GM23338 (cell line): ENCODE measurements around the gene FCHSD2. TPM values are rescaled to one million over a fixed set of nuclear protein-coding genes. Genes with fewer than 3 reads are reported as not detected.

Source experiments
- ATAC-seq: fragments of 200-7000 bp; cut with Tn5 transposase; 3 replicates; pipeline ENCODE4 v1.9.1; 2020
- DNase-seq: peaks from one replicate; pipeline ENCODE4 v3.0.0-alpha.2; 2015; ENCODE audit warnings: low spot score
- H2AFZ ChIP-seq: fragments of 200-600 bp; sonication (generic); 2 replicates; pipeline ENCODE4 v1.8.0; 2016; ENCODE audit warnings: antibody characterized with exemption, mild to moderate bottlenecking, moderate library complexity
- H3F3A ChIP-seq: fragments of 200-600 bp; sonication (generic); replicated peaks from 2 replicates; pipeline ENCODE4 v1.8.0; 2017; ENCODE audit warnings: antibody characterized with exemption, mixed run types, low read depth
- H3K27ac ChIP-seq: fragments of 200-600 bp; sonication (generic); 2 replicates; pipeline ENCODE4 v1.6.1; 2016; ENCODE audit warnings: low read depth
- H3K27me3 ChIP-seq: fragments of 200-600 bp; sonication (generic); 2 replicates; pipeline ENCODE4 v1.8.0; 2016; ENCODE audit warnings: mild to moderate bottlenecking, mixed run types, moderate library complexity; ENCODE audit not compliant: insufficient read depth
- H3K36me3 ChIP-seq: fragments of 200-600 bp; sonication (generic); 2 replicates; pipeline ENCODE4 v1.8.0; 2016; ENCODE audit warnings: mild to moderate bottlenecking; ENCODE audit not compliant: insufficient read depth
- H3K4me1 ChIP-seq: fragments of 200-600 bp; sonication (generic); 2 replicates; pipeline ENCODE4 v1.8.0; 2016; ENCODE audit warnings: mild to moderate bottlenecking, moderate library complexity; ENCODE audit not compliant: insufficient read depth
- H3K4me2 ChIP-seq: fragments of 200-600 bp; sonication (generic); 2 replicates; pipeline ENCODE4 v1.7.1; 2017; ENCODE audit warnings: mixed run types
- H3K4me3 ChIP-seq: fragments of 200-600 bp; sonication (generic); 2 replicates; pipeline ENCODE4 v1.6.1; 2016; ENCODE audit warnings: mixed run types
- H3K79me2 ChIP-seq: fragments of 200-600 bp; sonication (generic); replicated peaks from 2 replicates; pipeline ENCODE4 v1.8.0; 2017; ENCODE audit warnings: mild to moderate bottlenecking; ENCODE audit not compliant: insufficient read depth
- H3K9me2 ChIP-seq: fragments of 200-600 bp; sonication (generic); 2 replicates; pipeline ENCODE4 v1.8.0; 2017; ENCODE audit not compliant: insufficient read depth
- H4K20me1 ChIP-seq: fragments of 200-600 bp; sonication (generic); replicated peaks from 2 replicates; pipeline ENCODE4 v1.8.0; 2017; ENCODE audit warnings: mild to moderate bottlenecking; ENCODE audit not compliant: insufficient read depth
- H3K27ac Mint-ChIP-seq: 2 replicates; pipeline ENCODE4 v1.8.0; 2020; ENCODE audit warnings: inconsistent platforms, mild to moderate bottlenecking, moderate library complexity, mixed read lengths
- H3K27me3 Mint-ChIP-seq: 3 replicates; pipeline ENCODE4 v1.8.0; 2022; ENCODE audit warnings: low read depth, mild to moderate bottlenecking, moderate library complexity, mixed read lengths, inconsistent platforms; ENCODE audit not compliant: insufficient read depth, poor library complexity
- H3K36me3 Mint-ChIP-seq: 3 replicates; pipeline ENCODE4 v1.8.0; 2021; ENCODE audit warnings: low read depth, mild to moderate bottlenecking, inconsistent platforms, moderate library complexity, mixed read lengths
- H3K4me1 Mint-ChIP-seq: 3 replicates; pipeline ENCODE4 v1.8.0; 2020; ENCODE audit warnings: mild to moderate bottlenecking, inconsistent platforms, mixed read lengths
- H3K4me3 Mint-ChIP-seq: 3 replicates; pipeline ENCODE4 v1.8.0; 2021; ENCODE audit warnings: moderate library complexity, mild to moderate bottlenecking, inconsistent platforms, mixed read lengths
- H3K9me3 Mint-ChIP-seq: 3 replicates; pipeline ENCODE4 v1.8.0; 2020; ENCODE audit warnings: moderate library complexity, mild to moderate bottlenecking, inconsistent platforms, mixed read lengths
- CREB1 ChIP-seq: fragments of 250-450 bp; sonication (Bioruptor Pico); IDR thresholded peaks from 2 replicates; pipeline ENCODE4 v1.5.0; 2020; ENCODE audit warnings: low read depth, mild to moderate bottlenecking, moderate library complexity
- CTCF ChIP-seq, 2 experiments: fragments of 200-600 bp in 1 of 2; sonication (generic) in 1 of 2; conservative IDR thresholded peaks; 2 replicates each; pipeline versions ENCODE4 v1.5.1 to v1.6.1; 2016 to 2017; ENCODE audit warnings: antibody characterized with exemption in 2 of 2, low read depth in 2 of 2, mild to moderate bottlenecking in 2 of 2, moderate library complexity in 1 of 2
- ETS1 ChIP-seq: IDR thresholded peaks from 2 replicates; pipeline ENCODE4 v1.6.1; 2016; ENCODE audit warnings: antibody characterized with exemption
- EZH2 ChIP-seq: fragments of 200-600 bp; sonication (generic); IDR thresholded peaks from one replicate; pipeline ENCODE4 v1.8.0; 2017; ENCODE audit warnings: antibody characterized with exemption, mild to moderate bottlenecking, low read depth; ENCODE audit not compliant: unreplicated experiment
- EZH2phosphoT487 ChIP-seq: fragments of 200-600 bp; sonication (generic); IDR thresholded peaks from one replicate; pipeline ENCODE4 v1.8.1; 2018; ENCODE audit warnings: antibody characterized with exemption; ENCODE audit not compliant: unreplicated experiment
- JUNB ChIP-seq: IDR thresholded peaks from one replicate; pipeline ENCODE4 v1.6.1; 2016; ENCODE audit warnings: antibody characterized with exemption; ENCODE audit not compliant: unreplicated experiment
- NANOG ChIP-seq: IDR thresholded peaks from 2 replicates; pipeline ENCODE4 v1.6.1; 2016; ENCODE audit warnings: antibody characterized with exemption, borderline replicate concordance
- POLR2AphosphoS5 ChIP-seq: IDR thresholded peaks from 2 replicates; pipeline ENCODE4 v1.6.1; 2016; ENCODE audit warnings: antibody characterized with exemption, low read depth
- REST ChIP-seq: IDR thresholded peaks from one replicate; pipeline ENCODE4 v1.6.1; 2018; ENCODE audit warnings: antibody characterized with exemption; ENCODE audit not compliant: unreplicated experiment
- STAT1 ChIP-seq: IDR thresholded peaks from one replicate; pipeline ENCODE4 v1.6.1; 2016; ENCODE audit warnings: antibody characterized with exemption; ENCODE audit not compliant: unreplicated experiment
- ZNF114 ChIP-seq: fragments of 250-450 bp; sonication (Bioruptor Pico); IDR thresholded peaks from 2 replicates; pipeline ENCODE4 v1.5.0; 2020; ENCODE audit warnings: mild to moderate bottlenecking, moderate library complexity
- ZNF462 ChIP-seq: fragments of 250-450 bp; sonication (Bioruptor Pico); IDR thresholded peaks from 2 replicates; pipeline ENCODE4 v1.5.0; 2020; ENCODE audit warnings: mild to moderate bottlenecking, moderate library complexity
- polyA plus RNA-seq: library from polyadenylated mRNA; unstranded; fragments of >200 nt; fragmentation: Nextera tagmentation; extraction: Ambion mirVana; gene quantifications from 2 replicates; pipeline ENCODE4 v1.2.1, GENCODE V29; 2016
- total RNA-seq: library from RNA; depleted of rRNA; stranded (reverse); fragments of >200 nt; shearing (Covaris generic); gene quantifications from 2 replicates; pipeline ENCODE4 v1.2.3, GENCODE V29; 2014

Gene FCHSD2
- total and polyA plus RNA-seq, 2 experiments from 2014 or later, result 3.6 to 5.2 TPM

GRCh38 chr11:73017024-73017751 lies 124.9 kb downstream of the FCHSD2 start:
- peaks cover 15% of the 10 kb centered on the region for H3K27me3 Mint-ChIP-seq
- TF ChIP-seq JUNB, result no peak
- no peak for TF ChIP-seq CREB1
- no peak for TF ChIP-seq ZNF114 (CRISPR knock-in tag)
- no peak for TF ChIP-seq ZNF462
- no peak for TF ChIP-seq EZH2
- no peak for TF ChIP-seq STAT1
- no peak for TF ChIP-seq ETS1
- TF ChIP-seq EZH2phosphoT487, result no peak
- TF ChIP-seq POLR2AphosphoS5, result no peak
- no peak for TF ChIP-seq NANOG
- no peak for TF ChIP-seq CTCF (conservative IDR thresholded peaks at IDR 0.05; ENCODE audit: low read depth in 2 of 2)
- no peak for TF ChIP-seq REST

More at GRCh38 chr11:73017024-73017751, 124.9 kb downstream of the FCHSD2 start:
- H2AFZ ChIP-seq, result no peak overlapping the region
- ATAC-seq, result no peak
- no peaks in the 10 kb centered on the region for H3F3A ChIP-seq
- H3K36me3 ChIP-seq, result no peaks in the 10 kb centered on the region
- H3K4me2 ChIP-seq, result no peak overlapping the region
- no peak overlapping the region for H3K27ac ChIP-seq
- Mint-ChIP-seq H3K4me1 (peaks cover 14% of the 10 kb centered on the region), H3K9me3 (no peaks in the 10 kb centered on the region), H3K36me3 (no peaks in the 10 kb centered on the region), H3K27ac (no peak overlapping the region), H3K4me3 (no peak overlapping the region)
- no peaks in the 10 kb centered on the region for H3K79me2 ChIP-seq
- H3K4me3 ChIP-seq, result no peak overlapping the region
- DNase-seq, result no peak
- no peaks in the 10 kb centered on the region for H3K9me2 ChIP-seq
- peaks cover 30% of the 10 kb centered on the region for H3K27me3 ChIP-seq
- no peaks in the 10 kb centered on the region for H4K20me1 ChIP-seq
- peaks cover 14% of the 10 kb centered on the region for H3K4me1 ChIP-seq
